ENCODE data around the gene STXBP6. TPM values are rescaled to one million over a fixed set of nuclear protein-coding genes. Genes with fewer than 3 reads are reported as not detected.

STXBP6 gene
- total RNA-seq, 1 experiment from 2014 or later: 0.27 TPM

DNA sequence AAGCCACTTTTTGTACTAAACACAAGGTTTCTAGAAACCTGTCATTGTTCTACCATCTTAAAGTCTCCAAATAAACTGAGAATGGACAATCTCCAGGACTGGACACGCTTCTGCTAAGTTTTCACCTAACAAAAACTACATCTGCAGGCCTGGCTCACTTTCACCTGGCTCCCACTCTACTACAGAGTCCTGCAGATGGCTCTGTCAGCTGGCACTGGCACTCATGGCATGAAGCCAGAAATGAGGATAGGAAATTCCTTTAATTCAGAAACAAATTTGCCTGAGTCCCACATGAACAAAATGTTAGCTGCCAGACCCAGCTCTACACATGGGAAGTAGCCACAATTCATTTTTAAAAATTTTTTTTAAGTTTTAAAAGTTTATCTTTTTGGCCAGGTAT, 42.1 kb downstream of the STXBP6 start:
- no peaks in the 10 kb centered on the region; a peak in 1 of 4 replicates for H3K4me1 ChIP-seq (ENCODE audit: control insufficient read depth in 1 of 2, insufficient read depth in 2 of 2, low read length in 2 of 2)
- no peak overlapping the region for H3K4me2 ChIP-seq (ENCODE audit: low read length)
- H2AFZ ChIP-seq (ENCODE audit: low read depth, low read length, poor library complexity, severe bottlenecking): no peak overlapping the region
- BruUV-seq (replicated peaks): no TSS peak
- H3K36me3 ChIP-seq (ENCODE audit: control insufficient read depth in 1 of 2, insufficient read depth in 2 of 2, low read length in 2 of 2): no peaks in the 10 kb centered on the region
- ATAC-seq (no peak), DNase-seq (ENCODE audit: low read depth, low spot score) (no peak)
- no peak overlapping the region for H3K4me3 ChIP-seq (replicated peaks in 1 of 2; ENCODE audit: low read depth in 1 of 2, low read length in 2 of 2)
- intact Hi-C loops (cut with micrococcal nuclease): no loop called here
- no peak overlapping the region for H3K27ac ChIP-seq (ENCODE audit: low read depth, low read length)
- H3K79me2 ChIP-seq (ENCODE audit: insufficient read depth, low read length): no peaks in the 10 kb centered on the region
- CTCF ChIA-PET: no interaction called here
- H3K9me2 ChIP-seq (ENCODE audit: insufficient read depth): no peaks in the 10 kb centered on the region
- RAD21 ChIA-PET (ENCODE audit: low non-redundant PET in 1 of 2, low total read pairs in 2 of 2, uncharacterized antibody in 2 of 2, unreplicated experiment in 2 of 2): no interaction called here
- no peaks in the 10 kb centered on the region for H3K27me3 ChIP-seq (ENCODE audit: insufficient read depth, low read length)
- H3K9me3 ChIP-seq (ENCODE audit: control insufficient read depth in 1 of 2, insufficient read depth in 1 of 2, low read depth in 1 of 2, low read length in 2 of 2): peaks cover 4 to 19% of the 10 kb centered on the region in 2 experiments; a peak in 2 of 4 replicates
- TF ChIP-seq CEBPB (IDR thresholded peaks at IDR 0.05; ENCODE audit: low read depth) (no peak), RAD21 (IDR thresholded peaks at IDR 0.05; ENCODE audit: low read depth) (no peak), CTCF (IDR thresholded peaks at IDR 0.05 in 2 of 3, conservative IDR thresholded peaks at IDR 0.05 in 1 of 3; ENCODE audit: borderline replicate concordance in 1 of 3, insufficient read depth in 1 of 3, low read depth in 2 of 3, low read length in 2 of 3) (no peak), SRF (IDR thresholded peaks at IDR 0.05; ENCODE audit: low read depth) (no peak), REST (IDR thresholded peaks at IDR 0.05; ENCODE audit: low read depth) (no peak), JUND (IDR thresholded peaks at IDR 0.05) (no peak), SP1 (IDR thresholded peaks at IDR 0.05; ENCODE audit: low read depth) (no peak), CBX3 (IDR thresholded peaks at IDR 0.05; ENCODE audit: low read depth) (no peak), ZFX (IDR thresholded peaks at IDR 0.05) (no peak), YY1 (IDR thresholded peaks at IDR 0.05; ENCODE audit: extremely low read depth, insufficient replicate concordance, low read depth, low read length) (no peak), ELF1 (IDR thresholded peaks at IDR 0.05; ENCODE audit: borderline replicate concordance, low read depth) (no peak), POLR2A (IDR thresholded peaks at IDR 0.05; ENCODE audit: borderline replicate concordance, extremely low read depth, insufficient read depth, insufficient read length) (no peak), EZH2 (IDR thresholded peaks at IDR 0.05) (no peak), FOSL1 (IDR thresholded peaks at IDR 0.05; ENCODE audit: low read depth) (no peak), EGR1 (IDR thresholded peaks at IDR 0.05; ENCODE audit: low read depth) (no peak), ZBTB33 (IDR thresholded peaks at IDR 0.05; ENCODE audit: extremely low read depth, insufficient replicate concordance, low read length) (no peak), EZH2phosphoT487 (IDR thresholded peaks at IDR 0.05; ENCODE audit: borderline replicate concordance) (no peak), TCF7L2 (IDR thresholded peaks at IDR 0.05; ENCODE audit: borderline replicate concordance, extremely low read depth, insufficient read depth, insufficient read length) (no peak)
- TF ChIP-seq, protein P1, sequence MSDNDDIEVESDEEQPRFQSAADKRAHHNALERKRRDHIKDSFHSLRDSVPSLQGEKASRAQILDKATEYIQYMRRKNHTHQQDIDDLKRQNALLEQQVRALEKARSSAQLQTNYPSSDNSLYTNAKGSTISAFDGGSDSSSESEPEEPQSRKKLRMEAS (IDR thresholded peaks at IDR 0.05): no peak
- TF ChIP-seq, protein P2, sequence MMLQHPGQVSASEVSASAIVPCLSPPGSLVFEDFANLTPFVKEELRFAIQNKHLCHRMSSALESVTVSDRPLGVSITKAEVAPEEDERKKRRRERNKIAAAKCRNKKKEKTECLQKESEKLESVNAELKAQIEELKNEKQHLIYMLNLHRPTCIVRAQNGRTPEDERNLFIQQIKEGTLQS (IDR thresholded peaks at IDR 0.05): no peak
- no peaks in the 10 kb centered on the region for H4K20me1 ChIP-seq (ENCODE audit: insufficient read depth)
- POLR2A ChIA-PET: no interaction called here
- H3K9ac ChIP-seq (ENCODE audit: low read length): no peak overlapping the region

Measured in HCT116 (cell line).